Ovary (tissue), 3 donors: ENCODE results near the gene NSUN6.

Source experiments
- CTCF ChIP-seq, 3 donors: fragments of 450-650 bp in 2 of 3; fragments of 200-600 bp in 1 of 3; IDR thresholded peaks; one replicate each; pipeline versions ENCODE4 v1.5.1 to v1.8.0; 2016 to 2022; ENCODE audit warnings: antibody characterized with exemption in 3 of 3, mild to moderate bottlenecking in 1 of 3
- EP300 ChIP-seq: sonication (generic); formaldehyde crosslinking; IDR thresholded peaks from one replicate; pipeline ENCODE4 v1.6.1; 2017; ENCODE audit warnings: antibody characterized with exemption
- POLR2A ChIP-seq: fragments of 450-650 bp; IDR thresholded peaks from one replicate; pipeline ENCODE4 v1.6.1; 2017; ENCODE audit warnings: antibody characterized with exemption, mild to moderate bottlenecking, moderate library complexity
- donor health status: DM: no; HTN: no; CAD: no.

- TF ChIP-seq POLR2A (no peak), CTCF (IDR thresholded peaks at IDR 0.05) (no peak), EP300 (no peak)
These were observed 5.3 kb upstream of the NSUN6 start for GRCh38 chr10:18656724-18657123.
